Measurements from ENCODE around the gene NKX6-2. TPM values are rescaled to one million over a fixed set of nuclear protein-coding genes. Genes with fewer than 3 reads are reported as not detected.

The NKX6-2 gene
- total RNA-seq, 4 donors from 2014 or later: not detected

DNA sequence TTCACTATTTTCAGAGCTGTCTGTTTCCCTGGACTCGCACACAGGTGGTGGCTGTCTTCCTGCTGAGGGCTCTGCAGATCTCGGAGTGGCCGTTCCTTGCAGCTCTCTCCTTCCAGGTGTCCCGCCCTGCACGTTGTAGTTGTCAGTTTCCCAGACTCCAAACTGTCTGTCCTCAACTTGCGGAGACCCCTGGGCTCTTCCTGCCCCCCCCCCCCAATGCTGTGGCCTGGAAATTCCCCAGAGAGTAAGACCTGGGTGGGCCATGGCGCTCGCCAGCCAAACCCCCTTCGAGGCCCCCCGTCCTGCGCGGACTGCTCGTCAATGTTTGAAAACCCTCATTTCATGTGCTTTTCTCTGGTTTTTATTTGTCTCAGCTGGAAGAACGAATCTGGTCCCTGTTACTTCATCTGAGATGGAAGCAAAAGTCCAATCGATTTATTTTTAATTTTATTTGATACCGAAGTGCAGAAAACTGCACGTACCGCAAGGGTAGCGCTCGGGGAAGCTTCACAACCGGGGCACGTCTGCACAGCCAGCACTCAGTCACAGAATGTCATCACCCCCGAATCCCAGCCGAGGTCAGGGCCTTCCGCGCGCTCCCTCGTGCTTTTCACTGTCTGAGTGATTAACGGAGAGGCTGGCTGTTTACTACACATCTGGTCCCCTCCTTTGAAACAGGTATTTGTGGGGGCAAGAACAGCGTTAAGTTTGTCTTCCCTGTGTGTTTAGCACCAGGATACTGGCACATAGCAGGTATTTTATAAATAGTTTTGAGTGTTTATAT, 46.4 kb upstream of the NKX6-2 start:
- TF ChIP-seq, protein P1, sequence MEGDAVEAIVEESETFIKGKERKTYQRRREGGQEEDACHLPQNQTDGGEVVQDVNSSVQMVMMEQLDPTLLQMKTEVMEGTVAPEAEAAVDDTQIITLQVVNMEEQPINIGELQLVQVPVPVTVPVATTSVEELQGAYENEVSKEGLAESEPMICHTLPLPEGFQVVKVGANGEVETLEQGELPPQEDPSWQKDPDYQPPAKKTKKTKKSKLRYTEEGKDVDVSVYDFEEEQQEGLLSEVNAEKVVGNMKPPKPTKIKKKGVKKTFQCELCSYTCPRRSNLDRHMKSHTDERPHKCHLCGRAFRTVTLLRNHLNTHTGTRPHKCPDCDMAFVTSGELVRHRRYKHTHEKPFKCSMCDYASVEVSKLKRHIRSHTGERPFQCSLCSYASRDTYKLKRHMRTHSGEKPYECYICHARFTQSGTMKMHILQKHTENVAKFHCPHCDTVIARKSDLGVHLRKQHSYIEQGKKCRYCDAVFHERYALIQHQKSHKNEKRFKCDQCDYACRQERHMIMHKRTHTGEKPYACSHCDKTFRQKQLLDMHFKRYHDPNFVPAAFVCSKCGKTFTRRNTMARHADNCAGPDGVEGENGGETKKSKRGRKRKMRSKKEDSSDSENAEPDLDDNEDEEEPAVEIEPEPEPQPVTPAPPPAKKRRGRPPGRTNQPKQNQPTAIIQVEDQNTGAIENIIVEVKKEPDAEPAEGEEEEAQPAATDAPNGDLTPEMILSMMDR (IDR thresholded peaks at IDR 0.05): no peak
- TF ChIP-seq EP300 (IDR thresholded peaks at IDR 0.05) (no peak), POLR2AphosphoS5 (IDR thresholded peaks at IDR 0.05) (no peak), POLR2A (IDR thresholded peaks at IDR 0.05) (no peak)

DNA sequence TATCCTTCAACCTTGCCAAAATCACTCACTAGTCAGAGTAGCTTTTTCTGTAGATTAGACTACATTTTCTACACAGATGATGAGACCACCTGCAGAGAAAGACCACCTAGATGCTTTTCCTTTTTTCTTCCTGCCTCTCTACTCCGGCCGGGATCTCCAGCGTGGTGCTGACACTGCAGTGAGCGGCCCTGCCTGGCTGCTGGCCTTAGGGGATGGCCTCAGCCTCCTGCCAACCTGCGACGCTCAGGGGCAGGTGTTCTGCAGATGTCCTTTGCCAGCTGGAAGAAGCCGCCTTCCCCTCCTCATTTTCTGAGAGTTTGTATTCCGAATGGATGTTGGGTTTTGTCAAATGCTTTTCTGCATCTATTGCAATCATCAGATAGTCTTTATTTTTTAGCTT, 43.5 kb upstream of the NKX6-2 start:
- H3K4me1 ChIP-seq: no peaks in the 10 kb centered on the region
- H3K36me3 ChIP-seq: no peaks in the 10 kb centered on the region
- ATAC-seq: no peak
- no peak for TF ChIP-seq EP300 (IDR thresholded peaks at IDR 0.05)
- TF ChIP-seq, protein P1 (IDR thresholded peaks at IDR 0.05): no peak
- TF ChIP-seq POLR2AphosphoS5 (IDR thresholded peaks at IDR 0.05): no peak
- no peak for TF ChIP-seq POLR2A (IDR thresholded peaks at IDR 0.05)
- H3K27me3 ChIP-seq: peaks cover 38% of the 10 kb centered on the region
- no peak overlapping the region for H3K4me3 ChIP-seq
- no peak overlapping the region for H3K27ac ChIP-seq
- H3K9me3 ChIP-seq: no peaks in the 10 kb centered on the region
- WGBS, 2 donors (ENCODE audit: low coverage in 1 of 2): 47 to 52% methylated on average over 4 to 8 of the region's 8 CpGs

More for the DNA sequence above, 46.4 kb upstream of the NKX6-2 start:
- Histone ChIP-seq H3K4me3 (no peak overlapping the region), H3K27ac (no peak overlapping the region), H3K27me3 (peaks cover 67% of the 10 kb centered on the region), H3K9me3 (no peaks in the 10 kb centered on the region), H3K4me1 (peaks cover 0 to 10% (median 0%) of the 10 kb centered on the region in 3 donors), H3K36me3 (no peaks in the 10 kb centered on the region)
- 14 to 22% methylated on average over 11 to 24 of the region's 30 CpGs for WGBS, 2 donors (ENCODE audit: low coverage in 1 of 2)
- ATAC-seq: no peak

DNA sequence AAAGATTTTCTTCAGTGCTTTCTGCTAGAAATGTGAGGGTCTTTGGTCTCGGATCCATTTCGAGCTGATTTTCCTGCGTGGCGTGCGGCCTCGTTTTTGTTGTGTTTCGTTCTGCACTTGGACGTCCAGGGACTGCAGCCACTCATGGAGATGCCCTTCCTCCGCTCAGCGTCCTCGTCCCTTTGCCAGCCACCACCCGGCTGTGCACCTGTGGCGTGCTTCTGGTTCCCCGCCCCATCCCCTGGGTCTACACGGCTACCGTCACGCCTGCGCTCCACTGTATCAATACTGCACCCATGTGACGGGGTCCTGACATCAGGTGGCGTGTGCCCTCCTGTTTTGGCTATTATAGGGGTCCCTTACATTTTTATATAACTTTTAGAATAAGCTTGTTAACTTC, 42.7 kb upstream of the NKX6-2 start:
- Histone ChIP-seq H3K36me3 (no peaks in the 10 kb centered on the region), H3K9me3 (no peaks in the 10 kb centered on the region), H3K4me3 (no peak overlapping the region), H3K27ac (no peak overlapping the region), H3K4me1 (no peaks in the 10 kb centered on the region), H3K27me3 (peaks cover 30% of the 10 kb centered on the region)
- WGBS, 2 donors (ENCODE audit: low coverage in 1 of 2): 91 to 93% methylated on average over 9 to 13 of the region's 20 CpGs
- TF ChIP-seq, protein P1 (IDR thresholded peaks at IDR 0.05): no peak
- no peak for TF ChIP-seq EP300 (IDR thresholded peaks at IDR 0.05)
- no peak for TF ChIP-seq POLR2A (IDR thresholded peaks at IDR 0.05)
- TF ChIP-seq POLR2AphosphoS5 (IDR thresholded peaks at IDR 0.05): no peak
- no peak for ATAC-seq

DNA sequence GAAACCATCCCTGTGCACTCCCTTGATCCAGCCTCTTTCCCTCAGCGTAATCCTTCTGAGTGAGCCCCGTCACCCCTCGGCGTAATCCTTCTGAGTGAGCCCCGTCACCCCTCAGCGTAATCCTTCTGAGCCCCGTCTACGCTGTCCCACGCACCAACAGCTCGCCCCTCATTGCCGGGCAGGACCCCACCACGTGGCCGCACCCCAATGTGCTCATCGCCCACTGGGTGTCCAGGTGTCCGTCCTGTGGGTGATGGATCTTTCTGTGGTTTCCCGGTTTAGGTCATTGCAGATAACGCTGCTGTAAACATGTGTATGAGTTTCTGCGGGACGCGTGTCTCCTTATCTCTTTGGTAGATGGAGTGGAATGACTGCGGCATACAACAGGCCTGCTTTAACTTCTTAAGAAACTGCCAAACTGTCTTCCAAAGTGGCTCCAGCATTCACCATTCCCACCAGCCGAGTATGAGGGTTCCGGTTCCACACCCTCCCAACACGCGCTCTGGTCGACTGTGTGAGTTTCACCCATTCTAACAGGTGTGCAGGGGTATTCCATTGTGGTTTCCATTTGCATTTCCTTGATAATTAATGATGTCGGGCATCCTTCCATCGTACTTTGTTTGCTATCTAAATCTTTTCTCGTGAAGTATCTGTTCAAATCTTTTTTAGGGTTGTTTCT, 42.1 kb upstream of the NKX6-2 start:
- 70 to 90% methylated on average over 10 to 25 of the region's 29 CpGs for WGBS, 2 donors (ENCODE audit: low coverage in 1 of 2)
- Histone ChIP-seq H3K27me3 (peaks cover 24% of the 10 kb centered on the region), H3K9me3 (no peaks in the 10 kb centered on the region), H3K4me1 (no peaks in the 10 kb centered on the region), H3K27ac (no peak overlapping the region), H3K36me3 (no peaks in the 10 kb centered on the region), H3K4me3 (no peak overlapping the region)
- ATAC-seq: no peak
- TF ChIP-seq EP300 (IDR thresholded peaks at IDR 0.05) (no peak), POLR2AphosphoS5 (IDR thresholded peaks at IDR 0.05) (no peak), POLR2A (IDR thresholded peaks at IDR 0.05) (no peak)
- TF ChIP-seq, protein P1 (IDR thresholded peaks at IDR 0.05): no peak

Data from gastroesophageal sphincter (tissue), 4 donors.